ENCODE results near the gene MLH3. TPM values are rescaled to one million over a fixed set of nuclear protein-coding genes. Genes with fewer than 3 reads are reported as not detected.
A peak's percentile ranks its signal among the peaks of the same experiment; 100 is the strongest.

The MLH3 gene
- polyA plus RNA-seq, 1 donor (not counting 4 experiments of a cell fraction or from before 2014, with no cell fraction given), result 13.0 TPM

DNA sequence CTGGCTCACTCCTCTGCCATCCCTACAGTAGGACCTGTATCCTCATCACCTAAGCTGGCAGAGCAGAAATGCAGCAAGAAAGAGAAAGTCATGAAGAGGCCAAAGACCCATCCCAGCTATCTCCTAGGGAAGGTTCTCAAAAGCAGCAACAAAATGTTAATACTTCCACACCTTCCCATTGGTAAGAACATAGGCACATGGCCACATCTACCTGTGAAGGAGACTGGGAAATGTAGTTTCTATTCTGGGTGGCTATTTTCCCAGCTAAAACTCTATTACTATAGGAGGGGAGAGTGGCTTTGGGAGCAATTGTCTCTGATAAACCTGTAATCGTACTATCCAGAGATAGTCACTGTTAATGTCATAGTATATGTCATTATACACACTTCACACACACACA is 62.3 kb downstream of the MLH3 start:
- TF ChIP-seq, protein P1, sequence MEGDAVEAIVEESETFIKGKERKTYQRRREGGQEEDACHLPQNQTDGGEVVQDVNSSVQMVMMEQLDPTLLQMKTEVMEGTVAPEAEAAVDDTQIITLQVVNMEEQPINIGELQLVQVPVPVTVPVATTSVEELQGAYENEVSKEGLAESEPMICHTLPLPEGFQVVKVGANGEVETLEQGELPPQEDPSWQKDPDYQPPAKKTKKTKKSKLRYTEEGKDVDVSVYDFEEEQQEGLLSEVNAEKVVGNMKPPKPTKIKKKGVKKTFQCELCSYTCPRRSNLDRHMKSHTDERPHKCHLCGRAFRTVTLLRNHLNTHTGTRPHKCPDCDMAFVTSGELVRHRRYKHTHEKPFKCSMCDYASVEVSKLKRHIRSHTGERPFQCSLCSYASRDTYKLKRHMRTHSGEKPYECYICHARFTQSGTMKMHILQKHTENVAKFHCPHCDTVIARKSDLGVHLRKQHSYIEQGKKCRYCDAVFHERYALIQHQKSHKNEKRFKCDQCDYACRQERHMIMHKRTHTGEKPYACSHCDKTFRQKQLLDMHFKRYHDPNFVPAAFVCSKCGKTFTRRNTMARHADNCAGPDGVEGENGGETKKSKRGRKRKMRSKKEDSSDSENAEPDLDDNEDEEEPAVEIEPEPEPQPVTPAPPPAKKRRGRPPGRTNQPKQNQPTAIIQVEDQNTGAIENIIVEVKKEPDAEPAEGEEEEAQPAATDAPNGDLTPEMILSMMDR (optimal IDR thresholded peaks at IDR 0.05 in 1 of 3, IDR thresholded peaks at IDR 0.05 in 1 of 3, conservative IDR thresholded peaks at IDR 0.05 in 1 of 3; ENCODE audit: extremely low read depth in 1 of 3, insufficient read depth in 2 of 3, low read length in 3 of 3), result no peak
- TF ChIP-seq EZH2 (IDR thresholded peaks at IDR 0.05; ENCODE audit: low read length), result no peak
- Histone ChIP-seq H3K9ac (ENCODE audit: control insufficient read depth, extremely low read depth, insufficient read depth, low read length) (no peak overlapping the region), H2AFZ (ENCODE audit: control insufficient read depth, low read length) (no peak overlapping the region), H3K27me3 (ENCODE audit: control insufficient read depth, extremely low read depth, insufficient read depth, low read length) (no peaks in the 10 kb centered on the region), H3K9me3 (ENCODE audit: control insufficient read depth, low read depth, low read length) (no peaks in the 10 kb centered on the region), H3K4me3 (ENCODE audit: control insufficient read depth in 2 of 3, extremely low read depth in 1 of 3, insufficient read depth in 2 of 3, low read depth in 1 of 3, low read length in 3 of 3) (no peak overlapping the region), H3K4me1 (ENCODE audit: control insufficient read depth, extremely low read depth, insufficient read depth, low read length) (peaks cover 18% of the 10 kb centered on the region), H3K79me2 (ENCODE audit: control insufficient read depth, insufficient read depth, low read length) (no peaks in the 10 kb centered on the region), H4K20me1 (ENCODE audit: control insufficient read depth, extremely low read depth, insufficient read depth, low read length) (no peaks in the 10 kb centered on the region), H3K36me3 (ENCODE audit: control insufficient read depth in 2 of 2, extremely low read depth in 1 of 2, insufficient read depth in 2 of 2, low read length in 2 of 2) (no peaks in the 10 kb centered on the region), H3K9me1 (ENCODE audit: control insufficient read depth, extremely low read depth, insufficient read depth, low read length) (no peaks in the 10 kb centered on the region), H3K4me2 (ENCODE audit: control insufficient read depth, extremely low read depth, insufficient read depth, low read depth, low read length) (no peak overlapping the region), H3K27ac (ENCODE audit: control insufficient read depth, insufficient read depth, low read length) (peak overlapping the region; percentile 33)
- no peak for DNase-seq (ENCODE audit: low read depth, low spot score)
- peak; percentile 43 for FAIRE-seq
- dilution Hi-C loops (cut with MboI; ENCODE audit: extremely low pct_ligation_motif_present, low sequenced_read_pairs), result no loop called here

DNA sequence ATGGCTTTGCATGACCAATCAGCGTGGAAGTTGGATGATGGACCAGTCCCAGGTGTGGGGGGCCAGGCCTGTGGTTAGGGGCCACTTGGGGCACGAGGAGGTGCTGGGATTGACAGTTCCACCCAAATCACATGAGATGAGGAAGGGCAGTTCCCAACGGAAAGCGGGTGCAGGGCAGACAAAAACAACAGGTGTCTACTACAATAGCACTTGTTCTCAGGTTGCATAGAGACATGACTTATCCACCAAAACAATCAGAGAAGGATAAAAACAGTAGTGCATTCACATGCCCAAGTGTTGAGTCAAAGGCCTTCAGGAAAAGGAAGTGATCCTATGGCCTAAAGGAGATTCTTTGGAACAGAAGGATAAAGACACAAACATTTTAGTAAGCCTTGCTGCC is 63.1 kb downstream of the MLH3 start:
- TF ChIP-seq, protein P1 (optimal IDR thresholded peaks at IDR 0.05 in 1 of 3, IDR thresholded peaks at IDR 0.05 in 1 of 3, conservative IDR thresholded peaks at IDR 0.05 in 1 of 3; ENCODE audit: extremely low read depth in 1 of 3, insufficient read depth in 2 of 3, low read length in 3 of 3), result no peak
- no peak for TF ChIP-seq EZH2 (IDR thresholded peaks at IDR 0.05; ENCODE audit: low read length)
- Histone ChIP-seq H4K20me1 (ENCODE audit: control insufficient read depth, extremely low read depth, insufficient read depth, low read length) (no peaks in the 10 kb centered on the region), H2AFZ (ENCODE audit: control insufficient read depth, low read length) (no peak overlapping the region), H3K4me1 (ENCODE audit: control insufficient read depth, extremely low read depth, insufficient read depth, low read length) (peaks cover 22% of the 10 kb centered on the region), H3K79me2 (ENCODE audit: control insufficient read depth, insufficient read depth, low read length) (no peaks in the 10 kb centered on the region), H3K27me3 (ENCODE audit: control insufficient read depth, extremely low read depth, insufficient read depth, low read length) (no peaks in the 10 kb centered on the region), H3K9me1 (ENCODE audit: control insufficient read depth, extremely low read depth, insufficient read depth, low read length) (no peaks in the 10 kb centered on the region), H3K36me3 (ENCODE audit: control insufficient read depth in 2 of 2, extremely low read depth in 1 of 2, insufficient read depth in 2 of 2, low read length in 2 of 2) (no peaks in the 10 kb centered on the region), H3K4me2 (ENCODE audit: control insufficient read depth, extremely low read depth, insufficient read depth, low read depth, low read length) (peak overlapping the region; percentile 55), H3K4me3 (ENCODE audit: control insufficient read depth in 2 of 3, extremely low read depth in 1 of 3, insufficient read depth in 2 of 3, low read depth in 1 of 3, low read length in 3 of 3) (no peak overlapping the region), H3K9me3 (ENCODE audit: control insufficient read depth, low read depth, low read length) (no peaks in the 10 kb centered on the region), H3K27ac (ENCODE audit: control insufficient read depth, insufficient read depth, low read length) (peak overlapping the region; percentile 80), H3K9ac (ENCODE audit: control insufficient read depth, extremely low read depth, insufficient read depth, low read length) (peak overlapping the region; percentile 51)
- DNase-seq (ENCODE audit: low read depth, low spot score) (peak; percentile 63), FAIRE-seq (peak; percentile 96)
- dilution Hi-C loops (cut with MboI; ENCODE audit: extremely low pct_ligation_motif_present, low sequenced_read_pairs), result no loop called here

All from keratinocyte (primary cell).